Right lobe of liver (tissue), 4 donors: ENCODE data around the gene MYBL2.

Experiments used
- POLR2A ChIP-seq: fragments of 450-650 bp; IDR thresholded peaks from one replicate; pipeline ENCODE4 v1.6.1; 2017; ENCODE audit warnings: antibody characterized with exemption, mild to moderate bottlenecking
- TF ChIP-seq, protein P1 (sequence below), 4 donors: fragments of 200-600 bp in 3 of 4; fragments of 450-650 bp in 1 of 4; IDR thresholded peaks; one replicate each; pipeline versions ENCODE4 v1.5.1 to v1.8.0; 2016 to 2022; ENCODE audit warnings: antibody characterized with exemption in 4 of 4, mild to moderate bottlenecking in 2 of 4
- donor health status: DM: no; HTN: no; CAD: no.
- donor health status: DM: no; HTN: no; CAD: no.
- donor health status: DM: no; HTN: yes; CAD: no.

DNA sequence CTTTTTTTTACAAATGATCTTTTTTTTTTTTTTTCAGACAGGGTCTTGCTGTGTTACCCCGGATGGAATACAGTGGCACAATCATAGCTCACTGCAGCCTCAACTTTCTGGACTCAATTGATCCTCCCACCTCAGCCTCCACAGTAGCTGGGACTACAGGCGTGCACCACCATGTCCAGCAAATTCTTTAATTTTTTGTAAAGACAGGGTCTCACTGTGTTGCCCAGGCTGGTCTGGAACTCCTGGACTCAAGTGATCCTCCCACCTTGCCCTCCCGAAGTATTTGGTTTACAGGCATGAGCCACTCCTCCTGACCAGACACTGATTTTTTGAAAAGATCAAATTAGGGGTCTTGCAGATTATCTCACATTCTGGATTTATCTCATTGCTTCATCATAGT, 11.0 kb upstream of the MYBL2 start:
- TF ChIP-seq, protein P1, sequence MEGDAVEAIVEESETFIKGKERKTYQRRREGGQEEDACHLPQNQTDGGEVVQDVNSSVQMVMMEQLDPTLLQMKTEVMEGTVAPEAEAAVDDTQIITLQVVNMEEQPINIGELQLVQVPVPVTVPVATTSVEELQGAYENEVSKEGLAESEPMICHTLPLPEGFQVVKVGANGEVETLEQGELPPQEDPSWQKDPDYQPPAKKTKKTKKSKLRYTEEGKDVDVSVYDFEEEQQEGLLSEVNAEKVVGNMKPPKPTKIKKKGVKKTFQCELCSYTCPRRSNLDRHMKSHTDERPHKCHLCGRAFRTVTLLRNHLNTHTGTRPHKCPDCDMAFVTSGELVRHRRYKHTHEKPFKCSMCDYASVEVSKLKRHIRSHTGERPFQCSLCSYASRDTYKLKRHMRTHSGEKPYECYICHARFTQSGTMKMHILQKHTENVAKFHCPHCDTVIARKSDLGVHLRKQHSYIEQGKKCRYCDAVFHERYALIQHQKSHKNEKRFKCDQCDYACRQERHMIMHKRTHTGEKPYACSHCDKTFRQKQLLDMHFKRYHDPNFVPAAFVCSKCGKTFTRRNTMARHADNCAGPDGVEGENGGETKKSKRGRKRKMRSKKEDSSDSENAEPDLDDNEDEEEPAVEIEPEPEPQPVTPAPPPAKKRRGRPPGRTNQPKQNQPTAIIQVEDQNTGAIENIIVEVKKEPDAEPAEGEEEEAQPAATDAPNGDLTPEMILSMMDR (IDR thresholded peaks at IDR 0.05) = no peak
- no peak for TF ChIP-seq POLR2A
